Heart left ventricle (tissue), 13 donors: ENCODE measurements around the gene COL24A1.

Experiments used
- POLR2A ChIP-seq, 2 donors: fragments of 450-650 bp; IDR thresholded peaks; one replicate each; pipeline ENCODE4 v1.6.1; 2017; ENCODE audit warnings: antibody characterized with exemption in 2 of 2, mild to moderate bottlenecking in 2 of 2, moderate library complexity in 2 of 2
- TF ChIP-seq, protein P1 (sequence below), 12 donors: fragments of 200-600 bp; sonication (generic) in 4 of 12; IDR thresholded peaks; one replicate each; pipeline versions ENCODE4 v1.5.0 to v1.8.0; 2018 to 2022; ENCODE audit warnings: antibody characterized with exemption in 12 of 12, mild to moderate bottlenecking in 5 of 12
- donor health status: ischemic (EF 13 %, LVEDD 7.1; RV severe dilation, severe dysfunction).
- donor health status: DM: no; HTN: yes; CAD: no.
- donor health status: DM: no; HTN: no; CAD: no.
- donor health status: ischemic (EF 25% LVEDD 6.9; RV normal size, moderate dysfunction).
- donor health status: ischemic (EF 25% LVEDD 5.7; RV mildly dilated, moderate dysfunction).
- donor health status: ischemic (EF 35%, LVEDD 5.7; RV mildly dilated, moderate dysfunction).
- donor health status: nonischemic (EF 11% LVEDD 7.7; RV severe dilation, severe dysfunction).
- donor health status: DM: yes; HTN: yes; CAD: no.
- donor health status: PGD.
- donor health status: ischemic (EF 29% LVEDD 5.4; RV normal size, mild dysfunction).
- donor health status: nonischemic (EF 23%, LVEDD 6.1; RV moderate dilation, normal function).

DNA sequence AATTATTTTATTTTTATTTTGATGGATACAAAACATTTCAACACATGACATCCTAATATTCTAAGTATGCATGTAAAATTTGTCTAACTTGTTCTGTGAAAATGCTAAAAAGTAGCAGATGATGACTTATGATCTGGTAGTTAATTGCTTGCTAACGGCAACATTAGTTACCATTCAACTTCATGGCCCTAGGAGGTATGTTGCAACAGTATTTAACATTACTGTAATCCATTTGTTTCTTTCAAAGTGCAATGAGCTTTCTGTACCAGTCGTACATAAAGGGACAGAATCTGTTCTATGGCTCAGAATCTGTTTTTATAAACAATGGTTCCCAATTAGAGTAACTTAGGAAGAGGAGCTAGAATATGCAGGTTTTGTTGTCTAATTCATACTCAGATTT is 356.8 kb downstream of the COL24A1 start:
- TF ChIP-seq, protein P1, sequence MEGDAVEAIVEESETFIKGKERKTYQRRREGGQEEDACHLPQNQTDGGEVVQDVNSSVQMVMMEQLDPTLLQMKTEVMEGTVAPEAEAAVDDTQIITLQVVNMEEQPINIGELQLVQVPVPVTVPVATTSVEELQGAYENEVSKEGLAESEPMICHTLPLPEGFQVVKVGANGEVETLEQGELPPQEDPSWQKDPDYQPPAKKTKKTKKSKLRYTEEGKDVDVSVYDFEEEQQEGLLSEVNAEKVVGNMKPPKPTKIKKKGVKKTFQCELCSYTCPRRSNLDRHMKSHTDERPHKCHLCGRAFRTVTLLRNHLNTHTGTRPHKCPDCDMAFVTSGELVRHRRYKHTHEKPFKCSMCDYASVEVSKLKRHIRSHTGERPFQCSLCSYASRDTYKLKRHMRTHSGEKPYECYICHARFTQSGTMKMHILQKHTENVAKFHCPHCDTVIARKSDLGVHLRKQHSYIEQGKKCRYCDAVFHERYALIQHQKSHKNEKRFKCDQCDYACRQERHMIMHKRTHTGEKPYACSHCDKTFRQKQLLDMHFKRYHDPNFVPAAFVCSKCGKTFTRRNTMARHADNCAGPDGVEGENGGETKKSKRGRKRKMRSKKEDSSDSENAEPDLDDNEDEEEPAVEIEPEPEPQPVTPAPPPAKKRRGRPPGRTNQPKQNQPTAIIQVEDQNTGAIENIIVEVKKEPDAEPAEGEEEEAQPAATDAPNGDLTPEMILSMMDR (IDR thresholded peaks at IDR 0.05) = no peak
- TF ChIP-seq POLR2A (IDR thresholded peaks at IDR 0.05) = no peak
